Kidney epithelial cell (primary cell): ENCODE data around the gene CD6. TPM values are rescaled to one million over a fixed set of nuclear protein-coding genes. Genes with fewer than 3 reads are reported as not detected.

ENCODE experiments used
- DNase-seq: peaks from one replicate; pipeline ENCODE4 v3.0.0-alpha.2; 2010; ENCODE audit warnings: low read depth
- H3K27me3 ChIP-seq: 2 replicates; pipeline ENCODE4 v1.6.0; 2011; ENCODE audit warnings: low read length; ENCODE audit not compliant: control insufficient read depth, insufficient read depth
- H3K36me3 ChIP-seq: 2 replicates; pipeline ENCODE4 v1.5.1; 2011; ENCODE audit warnings: low read length; ENCODE audit not compliant: control insufficient read depth, insufficient read depth
- H3K4me3 ChIP-seq: 2 replicates; pipeline ENCODE4 v1.5.1; 2011; ENCODE audit warnings: low read depth, mild to moderate bottlenecking, control low read depth, low read length
- CTCF ChIP-seq: IDR thresholded peaks from 2 replicates; pipeline ENCODE4 v1.5.1; 2011; ENCODE audit warnings: mild to moderate bottlenecking, moderate library complexity, low read length, control low read depth, inconsistent platforms; ENCODE audit not compliant: insufficient read depth, poor library complexity, severe bottlenecking
- total RNA-seq: library from RNA; depleted of rRNA; stranded (reverse); fragments of >200 nt; gene quantifications from 2 replicates; pipeline ENCODE4 v1.2.3, GENCODE V29; 2015

The CD6 gene
- total RNA-seq, 1 donor from 2014 or later: 0.29 TPM

DNA sequence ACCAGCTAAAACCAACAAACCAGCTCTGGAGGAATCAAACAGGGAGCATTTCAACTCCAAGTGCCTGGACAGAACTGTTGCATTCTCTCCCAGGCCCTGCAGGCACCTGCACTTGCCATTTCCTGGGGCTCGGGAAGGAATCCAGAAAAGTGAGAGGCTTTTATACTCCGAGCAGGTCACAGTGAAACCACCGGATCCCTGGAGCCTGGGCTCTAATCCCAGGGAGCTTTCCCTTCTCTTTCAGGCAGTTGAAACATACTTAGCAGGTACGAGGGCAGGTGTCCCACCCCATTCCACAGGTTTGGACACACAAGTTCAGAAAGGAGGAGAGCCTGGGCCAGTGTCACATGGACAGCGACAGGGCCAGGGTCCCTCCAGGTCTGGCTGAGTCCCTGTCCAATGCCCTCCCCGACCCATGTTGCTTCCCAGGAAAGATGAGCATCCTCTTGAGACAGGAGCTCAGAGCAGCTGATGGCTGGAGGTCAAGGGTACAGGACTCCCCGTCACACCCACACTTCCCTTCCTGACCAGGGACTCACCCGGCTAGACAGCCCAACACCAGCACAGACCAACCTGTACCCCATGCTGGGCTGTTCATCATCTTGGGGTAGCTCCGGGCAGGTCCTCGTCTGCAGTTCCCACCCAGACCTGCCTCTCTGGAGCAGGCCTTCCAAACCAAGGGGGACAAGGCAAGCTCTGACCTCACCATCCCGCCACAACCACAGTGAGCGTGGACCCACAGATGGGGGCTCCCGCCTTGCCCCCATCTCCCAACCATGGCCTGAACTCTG, 80.9 kb downstream of the CD6 start:
- TF ChIP-seq CTCF: no peak
- Histone ChIP-seq H3K4me3 (no peak overlapping the region), H3K36me3 (no peaks in the 10 kb centered on the region), H3K27me3 (peaks cover 18% of the 10 kb centered on the region)
- DNase-seq: no peak

GRCh38 chr11:61053191-61053590, 81.7 kb downstream of the CD6 start:
- H3K36me3 ChIP-seq: no peaks in the 10 kb centered on the region
- DNase-seq: no peak
- no peak for TF ChIP-seq CTCF
- H3K4me3 ChIP-seq: no peak overlapping the region
- H3K27me3 ChIP-seq: peaks cover 14% of the 10 kb centered on the region

- Histone ChIP-seq H3K4me3 (no peak overlapping the region), H3K36me3 (no peaks in the 10 kb centered on the region), H3K27me3 (peaks cover 7% of the 10 kb centered on the region)
- no peak for TF ChIP-seq CTCF
- DNase-seq: no peak
Observed at GRCh38 chr11:61054513-61054912, 83.0 kb downstream of the CD6 start.

DNA sequence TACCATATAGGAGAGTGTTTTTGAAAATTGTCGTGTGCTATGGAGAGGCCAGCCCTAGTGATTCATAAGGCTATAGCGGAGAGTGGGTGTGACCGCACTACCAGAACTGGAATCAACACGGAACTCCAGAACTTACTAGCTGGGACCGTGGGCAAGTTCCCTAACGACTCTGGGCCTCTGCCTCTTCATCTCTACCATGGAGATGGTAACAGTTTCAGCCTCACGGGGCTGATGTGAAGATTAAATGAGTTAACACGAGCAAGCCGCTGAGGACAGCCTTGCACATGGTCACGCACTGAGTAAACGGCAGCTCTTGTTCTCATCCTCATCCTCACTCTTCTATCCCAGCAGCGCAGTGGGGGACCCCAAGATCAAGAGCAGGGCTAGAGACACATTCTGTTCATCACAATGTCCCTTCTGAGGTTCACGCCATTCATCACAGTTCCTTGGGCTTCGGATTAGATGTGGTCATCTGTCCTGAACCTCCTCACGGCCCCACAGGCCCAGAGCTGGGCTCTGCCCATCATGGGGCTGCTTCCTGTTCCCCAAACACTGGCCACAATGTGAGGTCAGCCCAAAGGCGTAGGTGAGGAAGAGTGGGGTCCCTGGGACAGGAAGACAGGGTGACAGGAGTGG, 83.6 kb downstream of the CD6 start:
- DNase-seq: no peak
- Histone ChIP-seq H3K36me3 (no peaks in the 10 kb centered on the region), H3K27me3 (peaks cover 3% of the 10 kb centered on the region), H3K4me3 (no peak overlapping the region)
- no peak for TF ChIP-seq CTCF

GRCh38 chr11:61055776-61056175, 84.3 kb downstream of the CD6 start:
- TF ChIP-seq CTCF: no peak
- peaks cover 3% of the 10 kb centered on the region for H3K27me3 ChIP-seq
- no peak overlapping the region for H3K4me3 ChIP-seq
- no peak for DNase-seq
- H3K36me3 ChIP-seq: no peaks in the 10 kb centered on the region
